Neural cell (in vitro differentiated cells): Measurements from ENCODE around the gene CIZ1. TPM values are rescaled to one million over a fixed set of nuclear protein-coding genes. Genes with fewer than 3 reads are reported as not detected.
A peak's percentile ranks its signal among the peaks of the same experiment; 100 is the strongest.

Experiments
- H2AFZ ChIP-seq: fragments of 200-600, 300-800 bp; sonication (generic), shearing (Covaris generic); 2 replicates; pipeline ENCODE4 v1.6.0; 2014; ENCODE audit warnings: low read depth, mild to moderate bottlenecking, antibody characterized with exemption, low read length, moderate library complexity
- H3F3A ChIP-seq: fragments of 200-600 bp; shearing (Covaris generic); 2 replicates; pipeline ENCODE4 v1.6.1; 2016; ENCODE audit warnings: mild to moderate bottlenecking, moderate library complexity, mixed read lengths, antibody characterized with exemption, low read length; ENCODE audit not compliant: insufficient read depth, poor library complexity, severe bottlenecking
- H3K27ac ChIP-seq: fragments of 200-600, 300-800 bp; sonication (generic), shearing (Covaris generic); 2 replicates; pipeline ENCODE4 v1.5.1; 2014; ENCODE audit warnings: mild to moderate bottlenecking, low read length, moderate library complexity
- H3K27me3 ChIP-seq: fragments of 300-800, 200-600 bp; sonication (generic), shearing (Covaris generic); 2 replicates; pipeline ENCODE4 v1.6.0; 2014; ENCODE audit warnings: mild to moderate bottlenecking, low read depth, low read length, moderate library complexity; ENCODE audit not compliant: insufficient read depth
- H3K36me3 ChIP-seq: fragments of 300-800, 200-600 bp; sonication (generic), shearing (Covaris generic); 2 replicates; pipeline ENCODE4 v1.5.1; 2014; ENCODE audit warnings: mild to moderate bottlenecking, antibody characterized with exemption, low read length, moderate library complexity; ENCODE audit not compliant: insufficient read depth
- H3K4me2 ChIP-seq: fragments of 300-800, 200-600 bp; sonication (generic), shearing (Covaris generic); 2 replicates; pipeline ENCODE4 v1.6.0; 2014; ENCODE audit warnings: mild to moderate bottlenecking, low read length
- H3K4me3 ChIP-seq: fragments of 300-800, 200-600 bp; sonication (generic), shearing (Covaris generic); 2 replicates; pipeline ENCODE4 v1.5.1; 2014; ENCODE audit warnings: mild to moderate bottlenecking, low read length, moderate library complexity
- H3K79me2 ChIP-seq: fragments of 200-600 bp; shearing (Covaris generic); replicated peaks from 2 replicates; pipeline ENCODE4 v1.6.0; 2014; ENCODE audit warnings: mild to moderate bottlenecking, low read length, moderate library complexity; ENCODE audit not compliant: insufficient read depth
- H3K9ac ChIP-seq: fragments of 300-800, 200-600 bp; sonication (generic), shearing (Covaris generic); 2 replicates; pipeline ENCODE4 v1.6.1; 2016; ENCODE audit warnings: mild to moderate bottlenecking, low read length, mixed read lengths
- H3K9me2 ChIP-seq: fragments of 200-600 bp; shearing (Covaris generic); 2 replicates; pipeline ENCODE4 v1.6.1; 2016; ENCODE audit warnings: mild to moderate bottlenecking, low read length, mixed read lengths; ENCODE audit not compliant: insufficient read depth
- H3K9me3 ChIP-seq: fragments of 200-600, 300-800 bp; sonication (generic), shearing (Covaris generic); 2 replicates; pipeline ENCODE4 v1.6.1; 2016; ENCODE audit warnings: mild to moderate bottlenecking, mixed run types, low read length, moderate library complexity, mixed read lengths
- H4K20me1 ChIP-seq: fragments of 200-600 bp; shearing (Covaris generic); 2 replicates; pipeline ENCODE4 v1.6.1; 2016; ENCODE audit warnings: mild to moderate bottlenecking, mixed run types; ENCODE audit not compliant: insufficient read depth
- CTCF ChIP-seq: fragments of 450-650 bp; IDR thresholded peaks from 2 replicates; pipeline ENCODE4 v1.5.1; 2014; ENCODE audit warnings: antibody characterized with exemption, mild to moderate bottlenecking, moderate library complexity; ENCODE audit not compliant: poor library complexity, severe bottlenecking
- EP300 ChIP-seq: fragments of 450-650 bp; conservative IDR thresholded peaks from 2 replicates; pipeline ENCODE4 v1.6.1; 2014; ENCODE audit warnings: antibody characterized with exemption, mild to moderate bottlenecking, moderate library complexity; ENCODE audit not compliant: poor library complexity, severe bottlenecking
- EZH2 ChIP-seq: fragments of 200-600, 300-800 bp; shearing (Covaris generic), sonication (generic); IDR thresholded peaks from 2 replicates; pipeline ENCODE4 v1.6.1; 2014; ENCODE audit warnings: antibody characterized with exemption, low read length, borderline replicate concordance, mild to moderate bottlenecking; ENCODE audit not compliant: insufficient read depth, poor library complexity, severe bottlenecking
- MXI1 ChIP-seq: fragments of 450-650 bp; conservative IDR thresholded peaks from 2 replicates; pipeline ENCODE4 v1.6.1; 2014; ENCODE audit warnings: antibody characterized with exemption, mild to moderate bottlenecking; ENCODE audit not compliant: poor library complexity, severe bottlenecking
- POLR2AphosphoS5 ChIP-seq: IDR thresholded peaks from 2 replicates; pipeline ENCODE4 v1.6.1; 2012
- RAD21 ChIP-seq: fragments of 450-650 bp; conservative IDR thresholded peaks from 2 replicates; pipeline ENCODE4 v1.6.1; 2014; ENCODE audit warnings: antibody characterized with exemption, mild to moderate bottlenecking, moderate library complexity
- REST ChIP-seq: IDR thresholded peaks from 2 replicates; pipeline ENCODE4 v1.6.1; 2012; ENCODE audit warnings: borderline replicate concordance
- SMC3 ChIP-seq: fragments of 450-650 bp; conservative IDR thresholded peaks from 2 replicates; pipeline ENCODE4 v1.6.1; 2014; ENCODE audit warnings: antibody characterized with exemption, mild to moderate bottlenecking, moderate library complexity; ENCODE audit not compliant: poor library complexity
- TAF1 ChIP-seq: IDR thresholded peaks from 2 replicates; pipeline ENCODE4 v1.6.1; 2012; ENCODE audit warnings: low read depth
- polyA plus RNA-seq: library from polyadenylated mRNA; depleted of rRNA; stranded (reverse); fragments of >200 nt; gene quantifications from 2 replicates; pipeline ENCODE4 v1.2.3, GENCODE V29; 2014

The CIZ1 gene
- polyA plus RNA-seq, 1 donor from 2014 or later, result 25.6 TPM

- TF ChIP-seq RAD21 (no peak), SMC3 (no peak), POLR2AphosphoS5 (no peak), EZH2 (no peak), TAF1 (no peak), MXI1 (no peak), EP300 (no peak), REST (no peak), CTCF (no peak)
- Histone ChIP-seq H3F3A (no peaks in the 10 kb centered on the region), H2AFZ (no peak overlapping the region), H3K4me3 (peak overlapping the region; percentile 89), H3K9ac (peak overlapping the region; percentile 97), H3K27ac (peak overlapping the region; percentile 90), H4K20me1 (no peaks in the 10 kb centered on the region), H3K4me2 (peak overlapping the region; percentile 79), H3K9me2 (no peaks in the 10 kb centered on the region), H3K27me3 (no peaks in the 10 kb centered on the region), H3K9me3 (no peaks in the 10 kb centered on the region), H3K79me2 (peaks cover 8% of the 10 kb centered on the region), H3K36me3 (no peaks in the 10 kb centered on the region)
Observed at GRCh38 chr9:128190013-128190412, 1.4 kb downstream of the CIZ1 start.

GRCh38 chr9:128188209-128188608 lies 3.2 kb downstream of the CIZ1 start:
- H2AFZ ChIP-seq, result no peak overlapping the region
- H3K9ac ChIP-seq, result no peak overlapping the region
- no peak overlapping the region for H3K4me3 ChIP-seq
- H3K79me2 ChIP-seq, result peaks cover 8% of the 10 kb centered on the region
- H3K27me3 ChIP-seq, result no peaks in the 10 kb centered on the region
- no peaks in the 10 kb centered on the region for H3K9me2 ChIP-seq
- H3K36me3 ChIP-seq, result peaks cover under 1% of the 10 kb centered on the region
- H3F3A ChIP-seq, result no peaks in the 10 kb centered on the region
- H3K4me2 ChIP-seq, result no peak overlapping the region
- H3K9me3 ChIP-seq, result no peaks in the 10 kb centered on the region
- no peak for TF ChIP-seq TAF1
- TF ChIP-seq CTCF, result no peak
- TF ChIP-seq EP300, result no peak
- no peak for TF ChIP-seq POLR2AphosphoS5
- TF ChIP-seq RAD21, result no peak
- TF ChIP-seq MXI1, result no peak
- no peak for TF ChIP-seq SMC3
- no peak for TF ChIP-seq EZH2
- no peak for TF ChIP-seq REST
- H3K27ac ChIP-seq, result no peak overlapping the region
- no peaks in the 10 kb centered on the region for H4K20me1 ChIP-seq
